NCI-H460 (cell line): Measurements from ENCODE around the gene ZFP3. TPM values are rescaled to one million over a fixed set of nuclear protein-coding genes. Genes with fewer than 3 reads are reported as not detected.
"Not testable (repeated sequence)": the region's sequence is repeated elsewhere in the genome, so short reads cannot be mapped to it uniquely, and the experiment has no call there.

Experiments used
- DNase-seq: peaks from one replicate; pipeline ENCODE4 v3.0.0-alpha.2; 2016; ENCODE audit warnings: low read depth; ENCODE audit errors: extremely low read depth
- small RNA-seq, 2 experiments: library from RNA; depleted of rRNA; stranded (forward); fragments of <200 nt; gene quantifications; one replicate each; pipeline ENCODE3, GENCODE V24; 2014
- total RNA-seq: library from RNA; depleted of rRNA; stranded (reverse); fragments of >200 nt; shearing (Covaris generic); gene quantifications from 2 replicates; pipeline ENCODE4 v1.2.3, GENCODE V29; 2014; rRNA removed

The ZFP3 gene
- total RNA-seq, 1 experiment from 2014 or later, result not detected

- DNase-seq, result not testable (repeated sequence)
Observed at GRCh38 chr17:5136580-5137412, 58.5 kb downstream of the ZFP3 start.

GRCh38 chr17:5137511-5138197 is 59.4 kb downstream of the ZFP3 start:
- DNase-seq, result not testable (repeated sequence)

- DNase-seq, result not testable (repeated sequence)
Observed at GRCh38 chr17:5138198-5138544, 59.9 kb downstream of the ZFP3 start.

- DNase-seq, result no peak
Observed at GRCh38 chr17:5138616-5139457, 60.6 kb downstream of the ZFP3 start.

- no peak for DNase-seq
Observed at GRCh38 chr17:5139458-5139732, 61.1 kb downstream of the ZFP3 start.

- DNase-seq, result not testable (repeated sequence)
Observed at GRCh38 chr17:5142877-5143276, 64.6 kb downstream of the ZFP3 start.

Small RNA genes lying within 50 kb of the gene (small RNA-seq; reads per million reads assigned to genes)
- 0 reads per million in 2 experiments for gene AC012146.4

Other genes starting within 250 kb of the ZFP3 start
- 19.4 and 19.8 TPM in 2 replicates for gene MINK1, start 245.1 kb upstream of the ZFP3 start, total RNA-seq
- 0.59 and 0.63 TPM in 2 replicates for gene C17orf107, start 178.9 kb upstream of the ZFP3 start, total RNA-seq
- not detected in 2 replicates for gene CHRNE, start 175.4 kb upstream of the ZFP3 start, total RNA-seq
- not detected in 2 replicates for gene GP1BA, start 146.2 kb upstream of the ZFP3 start, total RNA-seq
- 53.4 and 54.3 TPM in 2 replicates for gene SLC25A11, start 138.4 kb upstream of the ZFP3 start, total RNA-seq
- gene RNF167, start 138.2 kb upstream of the ZFP3 start, total RNA-seq, result 59.5 and 62.7 TPM in 2 replicates
- 960 and 1,088 TPM in 2 replicates for gene PFN1, start 129.9 kb upstream of the ZFP3 start, total RNA-seq
- 5.4 and 7.5 TPM in 2 replicates for gene ENO3, start 127.3 kb upstream of the ZFP3 start, total RNA-seq
- gene SPAG7, start 110.7 kb upstream of the ZFP3 start, total RNA-seq, result 56.0 and 57.1 TPM in 2 replicates
- gene CAMTA2, start 90.8 kb upstream of the ZFP3 start, total RNA-seq, result 54.5 and 59.9 TPM in 2 replicates
- not detected in 2 replicates for gene INCA1, start 80.9 kb upstream of the ZFP3 start, total RNA-seq
- 50.3 and 52.6 TPM in 2 replicates for gene KIF1C, start 80.5 kb upstream of the ZFP3 start, total RNA-seq
- 0.12 and 0.35 TPM in 2 replicates for gene SLC52A1, start 43.0 kb upstream of the ZFP3 start, total RNA-seq
- 15.5 and 17.3 TPM in 2 replicates for gene ZNF232, start 33.4 kb downstream of the ZFP3 start, total RNA-seq
- not detected in 2 replicates for gene USP6, start 37.6 kb downstream of the ZFP3 start, total RNA-seq
- gene ZNF594, start 113.4 kb downstream of the ZFP3 start, total RNA-seq, result 8.7 and 10.2 TPM in 2 replicates
- gene SCIMP, start 156.4 kb downstream of the ZFP3 start, total RNA-seq, result not detected in 2 replicates
- gene RABEP1, start 203.8 kb downstream of the ZFP3 start, total RNA-seq, result 48.6 and 54.2 TPM in 2 replicates